Mesothelial cell of epicardium (in vitro differentiated cells): ENCODE results near the gene FRZB. TPM values are rescaled to one million over a fixed set of nuclear protein-coding genes. Genes with fewer than 3 reads are reported as not detected.
A peak's percentile ranks its signal among the peaks of the same experiment; 100 is the strongest.

ENCODE experiments used
- DNase-seq, 2 experiments: peaks; one replicate each; pipeline ENCODE4 v3.0.0; 2021; ENCODE audit warnings: low spot score in 2 of 2; ENCODE audit not compliant: unreplicated experiment in 2 of 2
- H3K27ac Mint-ChIP-seq: 2 replicates; pipeline ENCODE4 v1.8.0; 2021; ENCODE audit warnings: mixed read lengths
- H3K27me3 Mint-ChIP-seq: 2 replicates; pipeline ENCODE4 v1.8.0; 2021; ENCODE audit warnings: low read depth, mixed read lengths
- H3K36me3 Mint-ChIP-seq: 2 replicates; pipeline ENCODE4 v1.8.0; 2021; ENCODE audit warnings: mixed read lengths
- H3K4me1 Mint-ChIP-seq: 2 replicates; pipeline ENCODE4 v1.8.0; 2021; ENCODE audit warnings: mixed read lengths
- H3K4me3 Mint-ChIP-seq: 2 replicates; pipeline ENCODE4 v1.8.0; 2021; ENCODE audit warnings: mild to moderate bottlenecking, moderate library complexity, mixed read lengths
- H3K9me3 Mint-ChIP-seq: 2 replicates; pipeline ENCODE4 v1.8.0; 2021; ENCODE audit warnings: mixed read lengths
- total RNA-seq: library from RNA; stranded (reverse); gene quantifications from 3 replicates; pipeline ENCODE4 v1.2.1, GENCODE V29; 2021
- TF ChIP-seq, protein P1 (sequence below): fragments of 200-600 bp; sonication (generic); IDR thresholded peaks from one replicate; pipeline ENCODE4 v1.5.0; 2021; ENCODE audit warnings: antibody characterized with exemption; ENCODE audit not compliant: unreplicated experiment

FRZB gene
- total RNA-seq, 1 donor from 2014 or later: 12.1 TPM

DNA sequence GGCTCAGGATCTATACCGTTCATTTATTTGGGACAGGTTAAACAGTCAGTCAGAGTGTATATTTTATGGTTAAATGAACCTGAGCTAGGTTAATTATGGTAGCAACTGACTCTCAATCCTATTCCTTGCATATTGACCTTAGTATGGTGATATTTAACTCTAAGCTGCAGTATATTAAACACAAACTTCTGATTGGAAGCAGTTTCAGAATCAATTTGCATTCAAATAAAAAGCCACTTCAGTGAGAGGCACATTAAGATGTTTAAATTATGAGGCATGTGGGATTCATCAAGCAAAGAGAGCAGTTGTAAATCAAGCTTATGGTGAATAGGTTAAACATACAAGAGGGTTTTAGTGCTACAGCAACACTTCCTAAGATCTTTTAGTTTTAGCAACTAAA is 40.4 kb downstream of the FRZB start:
- TF ChIP-seq, protein P1, sequence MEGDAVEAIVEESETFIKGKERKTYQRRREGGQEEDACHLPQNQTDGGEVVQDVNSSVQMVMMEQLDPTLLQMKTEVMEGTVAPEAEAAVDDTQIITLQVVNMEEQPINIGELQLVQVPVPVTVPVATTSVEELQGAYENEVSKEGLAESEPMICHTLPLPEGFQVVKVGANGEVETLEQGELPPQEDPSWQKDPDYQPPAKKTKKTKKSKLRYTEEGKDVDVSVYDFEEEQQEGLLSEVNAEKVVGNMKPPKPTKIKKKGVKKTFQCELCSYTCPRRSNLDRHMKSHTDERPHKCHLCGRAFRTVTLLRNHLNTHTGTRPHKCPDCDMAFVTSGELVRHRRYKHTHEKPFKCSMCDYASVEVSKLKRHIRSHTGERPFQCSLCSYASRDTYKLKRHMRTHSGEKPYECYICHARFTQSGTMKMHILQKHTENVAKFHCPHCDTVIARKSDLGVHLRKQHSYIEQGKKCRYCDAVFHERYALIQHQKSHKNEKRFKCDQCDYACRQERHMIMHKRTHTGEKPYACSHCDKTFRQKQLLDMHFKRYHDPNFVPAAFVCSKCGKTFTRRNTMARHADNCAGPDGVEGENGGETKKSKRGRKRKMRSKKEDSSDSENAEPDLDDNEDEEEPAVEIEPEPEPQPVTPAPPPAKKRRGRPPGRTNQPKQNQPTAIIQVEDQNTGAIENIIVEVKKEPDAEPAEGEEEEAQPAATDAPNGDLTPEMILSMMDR: no peak
- Mint-ChIP-seq H3K4me3 (no peak overlapping the region), H3K36me3 (no peaks in the 10 kb centered on the region), H3K9me3 (no peaks in the 10 kb centered on the region), H3K4me1 (peaks cover 63% of the 10 kb centered on the region), H3K27me3 (no peaks in the 10 kb centered on the region), H3K27ac (peak overlapping the region; percentile 59)
- no peak for DNase-seq

DNA sequence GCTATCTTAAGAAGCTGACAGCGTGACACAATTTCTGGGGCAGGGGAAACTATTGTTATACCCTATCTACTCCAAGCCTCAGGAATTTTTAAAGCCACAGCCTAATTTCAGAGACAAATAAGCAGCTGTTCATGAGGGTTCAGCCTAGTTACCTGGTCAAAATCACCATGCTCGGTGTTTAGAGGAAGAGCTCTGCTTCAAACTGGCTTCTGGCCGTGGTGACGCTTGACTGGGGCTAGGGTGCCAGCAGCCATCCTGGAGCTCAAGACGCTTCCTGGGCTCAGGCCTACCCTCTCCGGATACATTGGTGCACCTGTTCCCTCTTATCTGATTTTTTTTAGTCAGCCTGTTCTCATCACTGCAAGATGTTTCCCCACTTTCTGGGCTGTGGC is 41.7 kb downstream of the FRZB start:
- DNase-seq: no peak
- H3K27ac Mint-ChIP-seq: peak overlapping the region; percentile 75
- no peak overlapping the region for H3K4me3 Mint-ChIP-seq
- TF ChIP-seq, protein P1: no peak
- peaks cover 66% of the 10 kb centered on the region for H3K4me1 Mint-ChIP-seq
- no peaks in the 10 kb centered on the region for H3K9me3 Mint-ChIP-seq
- no peaks in the 10 kb centered on the region for H3K27me3 Mint-ChIP-seq
- H3K36me3 Mint-ChIP-seq: no peaks in the 10 kb centered on the region

- TF ChIP-seq, protein P1: no peak
- DNase-seq: no peak
- Mint-ChIP-seq H3K4me1 (peaks cover 69% of the 10 kb centered on the region), H3K9me3 (no peaks in the 10 kb centered on the region), H3K4me3 (no peak overlapping the region), H3K27me3 (no peaks in the 10 kb centered on the region), H3K27ac (peak overlapping the region; percentile 66), H3K36me3 (no peaks in the 10 kb centered on the region)
These were observed 42.2 kb downstream of the FRZB start for GRCh38 chr2:182824056-182824766.

GRCh38 chr2:182822733-182823132 is 43.7 kb downstream of the FRZB start:
- Mint-ChIP-seq H3K9me3 (no peaks in the 10 kb centered on the region), H3K4me1 (peaks cover 81% of the 10 kb centered on the region), H3K27me3 (no peaks in the 10 kb centered on the region), H3K4me3 (no peak overlapping the region), H3K27ac (peak overlapping the region; percentile 43), H3K36me3 (no peaks in the 10 kb centered on the region)
- TF ChIP-seq, protein P1: no peak
- DNase-seq: no peak

- H3K27ac Mint-ChIP-seq: peak overlapping the region; percentile 75
- no peaks in the 10 kb centered on the region for H3K36me3 Mint-ChIP-seq
- no peaks in the 10 kb centered on the region for H3K9me3 Mint-ChIP-seq
- H3K27me3 Mint-ChIP-seq: no peaks in the 10 kb centered on the region
- no peak for DNase-seq
- peaks cover 81% of the 10 kb centered on the region for H3K4me1 Mint-ChIP-seq
- no peak overlapping the region for H3K4me3 Mint-ChIP-seq
- TF ChIP-seq, protein P1: no peak
These were observed 45.3 kb downstream of the FRZB start for GRCh38 chr2:182821182-182821581.
